PC-9 (cell line): ENCODE results near the gene ANO4.

Experiments
- EZH2 ChIP-seq: fragments of 200-600 bp; sonication (generic); IDR thresholded peaks from 2 replicates; pipeline ENCODE4 v1.8.0; 2017; ENCODE audit warnings: antibody characterized with exemption, low read depth
- TF ChIP-seq, protein P1 (sequence below): fragments of 200-600 bp; sonication (generic); conservative IDR thresholded peaks from 2 replicates; pipeline ENCODE4 v1.6.1; 2017; ENCODE audit warnings: mixed run types, antibody characterized with exemption, mild to moderate bottlenecking, moderate library complexity

DNA sequence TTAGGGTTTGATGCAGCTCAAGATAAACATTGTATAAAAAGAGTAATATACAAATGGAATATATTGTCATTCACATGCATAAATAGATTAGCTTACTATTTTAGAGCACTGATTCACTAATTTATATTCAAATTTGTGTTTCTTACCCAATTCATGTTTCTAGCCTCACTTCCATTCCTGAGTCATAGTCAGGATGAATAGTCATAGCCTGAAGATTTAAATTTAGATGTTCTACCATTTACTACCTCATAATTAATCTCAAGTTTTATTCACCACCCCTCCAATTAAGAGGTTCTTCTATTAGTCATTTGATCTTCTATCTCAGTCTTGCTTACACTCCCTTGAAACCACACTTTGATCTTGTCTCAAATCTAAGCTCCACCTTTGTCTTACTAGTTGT, 38.7 kb downstream of the ANO4 start:
- TF ChIP-seq, protein P1, sequence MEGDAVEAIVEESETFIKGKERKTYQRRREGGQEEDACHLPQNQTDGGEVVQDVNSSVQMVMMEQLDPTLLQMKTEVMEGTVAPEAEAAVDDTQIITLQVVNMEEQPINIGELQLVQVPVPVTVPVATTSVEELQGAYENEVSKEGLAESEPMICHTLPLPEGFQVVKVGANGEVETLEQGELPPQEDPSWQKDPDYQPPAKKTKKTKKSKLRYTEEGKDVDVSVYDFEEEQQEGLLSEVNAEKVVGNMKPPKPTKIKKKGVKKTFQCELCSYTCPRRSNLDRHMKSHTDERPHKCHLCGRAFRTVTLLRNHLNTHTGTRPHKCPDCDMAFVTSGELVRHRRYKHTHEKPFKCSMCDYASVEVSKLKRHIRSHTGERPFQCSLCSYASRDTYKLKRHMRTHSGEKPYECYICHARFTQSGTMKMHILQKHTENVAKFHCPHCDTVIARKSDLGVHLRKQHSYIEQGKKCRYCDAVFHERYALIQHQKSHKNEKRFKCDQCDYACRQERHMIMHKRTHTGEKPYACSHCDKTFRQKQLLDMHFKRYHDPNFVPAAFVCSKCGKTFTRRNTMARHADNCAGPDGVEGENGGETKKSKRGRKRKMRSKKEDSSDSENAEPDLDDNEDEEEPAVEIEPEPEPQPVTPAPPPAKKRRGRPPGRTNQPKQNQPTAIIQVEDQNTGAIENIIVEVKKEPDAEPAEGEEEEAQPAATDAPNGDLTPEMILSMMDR = no peak
- no peak for TF ChIP-seq EZH2
